ENCODE results near the gene AUTS2. TPM values are rescaled to one million over a fixed set of nuclear protein-coding genes. Genes with fewer than 3 reads are reported as not detected.

Gene AUTS2
- total RNA-seq, 1 donor from 2014 or later: 80.6 TPM

DNA sequence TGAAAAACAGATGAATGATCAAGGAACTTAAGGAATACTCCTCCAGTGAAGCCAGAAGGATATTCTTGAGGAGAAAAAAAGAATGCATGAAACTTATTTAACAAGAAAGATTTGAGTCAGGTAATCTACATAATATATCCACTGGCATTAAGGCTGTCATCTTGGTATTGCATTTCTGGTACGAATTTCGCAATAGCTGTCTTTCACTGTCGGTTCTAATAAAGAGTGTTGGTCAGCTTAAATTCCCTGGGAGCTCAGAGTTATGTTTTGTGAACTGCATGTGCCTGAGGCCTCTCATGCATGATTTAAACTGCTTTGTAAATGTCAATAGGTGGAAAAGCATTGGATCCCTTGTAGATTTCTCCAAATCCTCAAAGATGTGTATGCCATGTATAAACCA is 968.4 kb downstream of the AUTS2 start:
- Mint-ChIP-seq H3K27me3 (ENCODE audit: unreplicated experiment) (no peaks in the 10 kb centered on the region), H3K4me3 (ENCODE audit: unreplicated experiment) (no peak overlapping the region), H3K9me3 (ENCODE audit: unreplicated experiment) (no peaks in the 10 kb centered on the region), H3K36me3 (ENCODE audit: unreplicated experiment) (peaks cover 19% of the 10 kb centered on the region), H3K4me1 (ENCODE audit: unreplicated experiment) (peaks cover 21% of the 10 kb centered on the region), H3K27ac (ENCODE audit: unreplicated experiment) (no peak overlapping the region)
- TF ChIP-seq, protein P1, sequence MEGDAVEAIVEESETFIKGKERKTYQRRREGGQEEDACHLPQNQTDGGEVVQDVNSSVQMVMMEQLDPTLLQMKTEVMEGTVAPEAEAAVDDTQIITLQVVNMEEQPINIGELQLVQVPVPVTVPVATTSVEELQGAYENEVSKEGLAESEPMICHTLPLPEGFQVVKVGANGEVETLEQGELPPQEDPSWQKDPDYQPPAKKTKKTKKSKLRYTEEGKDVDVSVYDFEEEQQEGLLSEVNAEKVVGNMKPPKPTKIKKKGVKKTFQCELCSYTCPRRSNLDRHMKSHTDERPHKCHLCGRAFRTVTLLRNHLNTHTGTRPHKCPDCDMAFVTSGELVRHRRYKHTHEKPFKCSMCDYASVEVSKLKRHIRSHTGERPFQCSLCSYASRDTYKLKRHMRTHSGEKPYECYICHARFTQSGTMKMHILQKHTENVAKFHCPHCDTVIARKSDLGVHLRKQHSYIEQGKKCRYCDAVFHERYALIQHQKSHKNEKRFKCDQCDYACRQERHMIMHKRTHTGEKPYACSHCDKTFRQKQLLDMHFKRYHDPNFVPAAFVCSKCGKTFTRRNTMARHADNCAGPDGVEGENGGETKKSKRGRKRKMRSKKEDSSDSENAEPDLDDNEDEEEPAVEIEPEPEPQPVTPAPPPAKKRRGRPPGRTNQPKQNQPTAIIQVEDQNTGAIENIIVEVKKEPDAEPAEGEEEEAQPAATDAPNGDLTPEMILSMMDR (IDR thresholded peaks at IDR 0.05): no peak
- no peak for DNase-seq (ENCODE audit: extremely low spot score, unreplicated experiment)

DNA sequence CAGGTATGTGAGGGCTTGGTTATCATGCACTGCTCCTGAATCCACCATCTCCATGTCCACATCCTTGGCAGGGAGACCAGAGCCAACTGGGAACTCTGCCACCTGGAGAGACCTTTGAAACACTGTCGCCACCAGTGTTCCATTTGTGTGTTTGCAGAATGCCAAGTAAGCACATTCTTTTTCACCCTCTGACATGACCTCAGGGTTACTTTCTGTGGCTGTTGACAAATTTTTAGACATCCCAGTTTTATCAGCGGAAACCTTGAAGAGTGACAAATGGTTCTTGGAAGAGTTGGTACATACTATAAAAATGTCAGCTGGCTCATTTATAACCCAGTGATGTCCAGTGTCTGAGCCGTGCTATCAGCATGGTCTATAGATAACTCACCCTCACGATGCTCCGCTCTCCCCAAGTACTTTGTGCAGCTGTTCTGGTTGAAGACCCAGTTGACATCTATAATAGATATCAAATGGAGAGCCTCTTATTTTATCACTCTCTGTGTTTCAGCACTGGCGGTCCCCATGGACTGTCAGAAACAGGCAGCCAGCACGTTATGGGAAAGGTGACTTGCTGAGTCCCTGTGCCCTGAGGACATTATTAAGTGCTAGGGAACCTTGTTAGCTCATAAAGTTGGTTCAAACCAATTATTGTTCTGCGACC is 970.5 kb downstream of the AUTS2 start:
- Mint-ChIP-seq H3K27me3 (ENCODE audit: unreplicated experiment) (no peaks in the 10 kb centered on the region), H3K4me1 (ENCODE audit: unreplicated experiment) (peaks cover 24% of the 10 kb centered on the region), H3K4me3 (ENCODE audit: unreplicated experiment) (no peak overlapping the region), H3K27ac (ENCODE audit: unreplicated experiment) (no peak overlapping the region), H3K36me3 (ENCODE audit: unreplicated experiment) (peaks cover 19% of the 10 kb centered on the region), H3K9me3 (ENCODE audit: unreplicated experiment) (no peaks in the 10 kb centered on the region)
- TF ChIP-seq, protein P1 (IDR thresholded peaks at IDR 0.05): no peak
- no peak for DNase-seq (ENCODE audit: extremely low spot score, unreplicated experiment)

DNA sequence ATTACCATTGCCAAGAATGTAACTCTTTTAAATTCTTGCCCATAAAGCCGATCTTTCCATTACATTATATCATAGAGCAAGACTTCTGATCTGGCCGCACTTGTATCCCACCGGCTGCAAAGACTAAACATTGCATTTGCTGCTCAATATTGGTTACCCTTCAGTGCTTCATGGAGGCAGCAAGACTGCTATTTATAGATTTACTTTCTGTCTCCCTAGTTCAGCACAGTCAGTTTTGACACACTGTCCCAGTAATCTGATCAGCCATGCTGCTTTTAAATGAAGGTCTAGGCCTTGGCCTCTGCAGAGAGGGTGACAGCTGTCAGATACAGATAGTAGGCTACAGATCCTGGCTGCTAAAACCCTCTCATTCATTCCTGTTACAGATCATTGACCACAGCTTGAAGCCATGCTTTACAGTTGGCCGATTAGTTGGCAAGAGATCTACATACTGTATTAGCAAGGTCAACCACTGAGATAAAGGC is 971.1 kb downstream of the AUTS2 start:
- Mint-ChIP-seq H3K27me3 (ENCODE audit: unreplicated experiment) (no peaks in the 10 kb centered on the region), H3K36me3 (ENCODE audit: unreplicated experiment) (peaks cover 19% of the 10 kb centered on the region), H3K4me1 (ENCODE audit: unreplicated experiment) (peaks cover 24% of the 10 kb centered on the region), H3K27ac (ENCODE audit: unreplicated experiment) (no peak overlapping the region), H3K9me3 (ENCODE audit: unreplicated experiment) (no peaks in the 10 kb centered on the region), H3K4me3 (ENCODE audit: unreplicated experiment) (no peak overlapping the region)
- DNase-seq (ENCODE audit: extremely low spot score, unreplicated experiment): no peak
- TF ChIP-seq, protein P1 (IDR thresholded peaks at IDR 0.05): no peak

DNA sequence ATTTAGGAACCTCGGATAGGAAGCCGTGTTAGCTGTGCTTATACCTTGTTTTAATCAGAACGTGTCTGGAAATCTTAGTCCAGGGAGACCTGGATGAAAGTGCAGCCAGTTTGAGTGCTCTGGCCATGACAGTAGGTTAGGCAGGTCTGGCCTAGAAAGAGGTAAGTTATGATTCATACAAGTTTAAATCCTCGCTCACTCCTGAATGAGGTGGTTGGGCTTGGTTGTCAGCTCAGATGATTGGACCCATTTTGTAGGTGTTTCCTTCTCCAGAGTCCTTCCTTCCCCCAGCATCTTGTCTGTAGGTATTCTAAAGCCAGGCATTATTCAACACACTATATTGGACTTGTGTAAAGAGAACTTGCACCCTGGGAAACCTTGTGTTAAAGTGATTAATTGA is 971.8 kb downstream of the AUTS2 start:
- Mint-ChIP-seq H3K4me3 (ENCODE audit: unreplicated experiment) (no peak overlapping the region), H3K4me1 (ENCODE audit: unreplicated experiment) (peaks cover 27% of the 10 kb centered on the region), H3K27me3 (ENCODE audit: unreplicated experiment) (no peaks in the 10 kb centered on the region), H3K9me3 (ENCODE audit: unreplicated experiment) (no peaks in the 10 kb centered on the region), H3K27ac (ENCODE audit: unreplicated experiment) (no peak overlapping the region), H3K36me3 (ENCODE audit: unreplicated experiment) (peaks cover 19% of the 10 kb centered on the region)
- TF ChIP-seq, protein P1 (IDR thresholded peaks at IDR 0.05): no peak
- DNase-seq (ENCODE audit: extremely low spot score, unreplicated experiment): no peak

DNA sequence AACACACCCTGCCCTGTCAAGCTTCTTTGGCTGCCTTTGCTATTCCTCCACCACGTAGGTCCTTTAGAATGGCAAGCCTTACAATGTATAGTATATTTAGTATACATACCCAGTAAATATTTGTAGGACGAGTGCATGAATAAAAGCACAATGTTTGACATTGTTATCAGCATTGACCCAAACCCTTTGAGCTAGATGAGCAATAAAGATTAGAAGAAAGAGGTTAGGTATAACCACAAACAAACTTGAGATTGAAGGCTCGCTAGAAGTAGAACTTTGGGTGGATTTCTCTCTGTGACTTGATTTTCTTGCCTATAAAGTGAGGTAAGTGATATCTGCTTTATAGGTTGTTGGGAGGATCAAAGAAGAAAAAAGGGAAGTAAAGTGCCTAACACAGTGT is 972.7 kb downstream of the AUTS2 start:
- TF ChIP-seq, protein P1 (IDR thresholded peaks at IDR 0.05): no peak
- Mint-ChIP-seq H3K36me3 (ENCODE audit: unreplicated experiment) (peaks cover 19% of the 10 kb centered on the region), H3K27me3 (ENCODE audit: unreplicated experiment) (no peaks in the 10 kb centered on the region), H3K4me3 (ENCODE audit: unreplicated experiment) (no peak overlapping the region), H3K9me3 (ENCODE audit: unreplicated experiment) (no peaks in the 10 kb centered on the region), H3K4me1 (ENCODE audit: unreplicated experiment) (peaks cover 30% of the 10 kb centered on the region), H3K27ac (ENCODE audit: unreplicated experiment) (no peak overlapping the region)
- no peak for DNase-seq (ENCODE audit: extremely low spot score, unreplicated experiment)
